Peyer's patch (tissue), 4 donors: ENCODE data around the gene CAPZA2.

Source experiments
- POLR2A ChIP-seq, 2 donors: fragments of 450-650 bp; IDR thresholded peaks; one replicate each; pipeline ENCODE4 v1.5.1; 2017; ENCODE audit warnings: antibody characterized with exemption in 2 of 2, mild to moderate bottlenecking in 2 of 2, moderate library complexity in 2 of 2
- TF ChIP-seq, protein P1 (sequence below), 6 experiments: fragments of 450-650 bp in 4 of 6; fragments of 200-600 bp in 2 of 6; sonication (generic) in 1 of 6; IDR thresholded peaks; one replicate each; pipeline ENCODE4 v1.5.1; 2017 to 2019; ENCODE audit warnings: antibody characterized with exemption in 6 of 6, mild to moderate bottlenecking in 3 of 6, moderate library complexity in 1 of 6

DNA sequence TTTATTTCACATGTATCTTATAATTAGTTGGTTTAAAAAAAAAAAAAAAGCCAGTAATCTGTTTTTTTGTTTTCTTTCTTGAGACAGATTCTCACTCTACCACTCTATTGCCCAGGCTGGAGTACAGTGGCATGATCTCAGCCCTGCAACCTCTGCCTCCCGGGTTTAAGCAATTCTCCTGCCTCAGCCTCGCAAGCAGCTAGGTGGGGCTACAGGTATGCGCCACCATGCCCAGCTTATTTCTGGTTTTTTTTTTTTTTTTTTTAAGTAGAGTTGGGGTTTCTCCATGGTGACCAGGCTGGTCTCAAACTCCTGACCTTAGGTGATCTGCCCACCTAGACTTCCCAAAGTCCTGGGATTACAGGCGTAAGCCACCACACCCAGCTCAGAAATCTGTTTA lies 34.1 kb upstream of the CAPZA2 start:
- TF ChIP-seq, protein P1, sequence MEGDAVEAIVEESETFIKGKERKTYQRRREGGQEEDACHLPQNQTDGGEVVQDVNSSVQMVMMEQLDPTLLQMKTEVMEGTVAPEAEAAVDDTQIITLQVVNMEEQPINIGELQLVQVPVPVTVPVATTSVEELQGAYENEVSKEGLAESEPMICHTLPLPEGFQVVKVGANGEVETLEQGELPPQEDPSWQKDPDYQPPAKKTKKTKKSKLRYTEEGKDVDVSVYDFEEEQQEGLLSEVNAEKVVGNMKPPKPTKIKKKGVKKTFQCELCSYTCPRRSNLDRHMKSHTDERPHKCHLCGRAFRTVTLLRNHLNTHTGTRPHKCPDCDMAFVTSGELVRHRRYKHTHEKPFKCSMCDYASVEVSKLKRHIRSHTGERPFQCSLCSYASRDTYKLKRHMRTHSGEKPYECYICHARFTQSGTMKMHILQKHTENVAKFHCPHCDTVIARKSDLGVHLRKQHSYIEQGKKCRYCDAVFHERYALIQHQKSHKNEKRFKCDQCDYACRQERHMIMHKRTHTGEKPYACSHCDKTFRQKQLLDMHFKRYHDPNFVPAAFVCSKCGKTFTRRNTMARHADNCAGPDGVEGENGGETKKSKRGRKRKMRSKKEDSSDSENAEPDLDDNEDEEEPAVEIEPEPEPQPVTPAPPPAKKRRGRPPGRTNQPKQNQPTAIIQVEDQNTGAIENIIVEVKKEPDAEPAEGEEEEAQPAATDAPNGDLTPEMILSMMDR (IDR thresholded peaks at IDR 0.05): no peak
- no peak for TF ChIP-seq POLR2A (IDR thresholded peaks at IDR 0.05)
